Sigmoid colon (tissue), 4 donors: ENCODE measurements around the gene RASSF5.
A peak's percentile ranks its signal among the peaks of the same experiment; 100 is the strongest.

Experiments used
- CTCF ChIP-seq, 4 experiments: fragments of 450-650 bp in 3 of 4; fragments of 200-600 bp in 1 of 4; IDR thresholded peaks; one replicate each; pipeline ENCODE4 v1.5.1; 2016 to 2019; ENCODE audit warnings: antibody characterized with exemption in 4 of 4, mild to moderate bottlenecking in 3 of 4, moderate library complexity in 2 of 4
- POLR2AphosphoS5 ChIP-seq, 4 donors: sonication (generic); formaldehyde crosslinking; IDR thresholded peaks; one replicate each; pipeline ENCODE4 v1.6.1; 2017; ENCODE audit warnings: antibody characterized with exemption in 4 of 4

GRCh38 chr1:206505702-206506355 lies 1.5 kb upstream of the RASSF5 start:
- TF ChIP-seq CTCF (IDR thresholded peaks at IDR 0.05) (peak in 1 of 4 experiments; percentile 24), POLR2AphosphoS5 (IDR thresholded peaks at IDR 0.05) (no peak)
